GM12865 (cell line): ENCODE measurements around the gene TDRD10.

ENCODE experiments used
- DNase-seq: peaks from one replicate; pipeline ENCODE4 v3.0.0; 2010; ENCODE audit warnings: low read depth
- H3K4me3 ChIP-seq: 2 replicates; pipeline ENCODE4 v1.5.1; 2011; ENCODE audit warnings: mild to moderate bottlenecking, low read depth, low read length, control low read depth
- TF ChIP-seq, protein P1 (sequence below): IDR thresholded peaks from 2 replicates; pipeline ENCODE4 v1.5.1; 2011; ENCODE audit warnings: low read length, control low read depth, low read depth, inconsistent platforms; ENCODE audit not compliant: insufficient read depth; ENCODE audit errors: missing control alignments

TDRD10 gene

DNA sequence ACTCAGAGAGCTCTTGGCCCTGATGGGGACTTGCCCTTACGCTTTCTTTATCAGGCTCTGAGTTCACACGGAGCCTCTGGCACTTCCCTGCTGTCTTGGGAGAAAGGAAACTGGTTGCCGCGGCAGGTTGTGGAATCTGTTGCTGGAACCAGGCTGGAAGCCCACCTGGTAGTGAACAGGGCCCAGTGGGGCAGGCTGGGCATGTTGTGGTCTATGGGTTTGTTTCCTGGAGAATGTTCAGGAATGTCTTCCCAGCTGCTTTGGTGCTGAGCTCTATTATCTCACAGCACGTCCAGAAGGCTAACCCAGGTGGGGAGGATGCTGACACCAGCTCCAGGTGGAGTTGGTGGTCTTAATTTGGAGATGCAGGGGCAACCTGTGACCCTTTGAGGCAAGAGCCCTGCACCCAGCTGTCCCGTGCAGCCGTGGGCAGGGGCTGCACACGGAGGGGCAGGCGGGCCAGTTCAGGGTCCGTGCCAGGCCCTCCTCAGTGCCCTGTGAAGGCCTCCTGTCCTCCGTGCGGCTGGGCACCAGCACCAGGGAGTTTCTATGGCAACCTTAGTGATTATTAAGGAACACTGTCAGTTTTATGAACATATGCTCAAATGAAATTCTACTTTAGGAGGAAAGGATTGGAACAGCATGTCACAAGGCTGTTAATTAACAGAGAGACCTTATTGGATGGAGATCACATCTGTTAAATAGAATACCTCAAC is 33.3 kb upstream of the TDRD10 start:
- no peak overlapping the region for H3K4me3 ChIP-seq
- TF ChIP-seq, protein P1, sequence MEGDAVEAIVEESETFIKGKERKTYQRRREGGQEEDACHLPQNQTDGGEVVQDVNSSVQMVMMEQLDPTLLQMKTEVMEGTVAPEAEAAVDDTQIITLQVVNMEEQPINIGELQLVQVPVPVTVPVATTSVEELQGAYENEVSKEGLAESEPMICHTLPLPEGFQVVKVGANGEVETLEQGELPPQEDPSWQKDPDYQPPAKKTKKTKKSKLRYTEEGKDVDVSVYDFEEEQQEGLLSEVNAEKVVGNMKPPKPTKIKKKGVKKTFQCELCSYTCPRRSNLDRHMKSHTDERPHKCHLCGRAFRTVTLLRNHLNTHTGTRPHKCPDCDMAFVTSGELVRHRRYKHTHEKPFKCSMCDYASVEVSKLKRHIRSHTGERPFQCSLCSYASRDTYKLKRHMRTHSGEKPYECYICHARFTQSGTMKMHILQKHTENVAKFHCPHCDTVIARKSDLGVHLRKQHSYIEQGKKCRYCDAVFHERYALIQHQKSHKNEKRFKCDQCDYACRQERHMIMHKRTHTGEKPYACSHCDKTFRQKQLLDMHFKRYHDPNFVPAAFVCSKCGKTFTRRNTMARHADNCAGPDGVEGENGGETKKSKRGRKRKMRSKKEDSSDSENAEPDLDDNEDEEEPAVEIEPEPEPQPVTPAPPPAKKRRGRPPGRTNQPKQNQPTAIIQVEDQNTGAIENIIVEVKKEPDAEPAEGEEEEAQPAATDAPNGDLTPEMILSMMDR: no peak
- DNase-seq: no peak

GRCh38 chr1:154469844-154470560 is 32.0 kb upstream of the TDRD10 start:
- TF ChIP-seq, protein P1: no peak
- H3K4me3 ChIP-seq: no peak overlapping the region

GRCh38 chr1:154471304-154471703 is 30.7 kb upstream of the TDRD10 start:
- no peak overlapping the region for H3K4me3 ChIP-seq
- no peak for DNase-seq
- TF ChIP-seq, protein P1: no peak

More at GRCh38 chr1:154469844-154470560, 32.0 kb upstream of the TDRD10 start:
- no peak for DNase-seq

- DNase-seq: no peak
- TF ChIP-seq, protein P1: no peak
- no peak overlapping the region for H3K4me3 ChIP-seq
Observed at GRCh38 chr1:154474802-154475201, 27.2 kb upstream of the TDRD10 start.

DNA sequence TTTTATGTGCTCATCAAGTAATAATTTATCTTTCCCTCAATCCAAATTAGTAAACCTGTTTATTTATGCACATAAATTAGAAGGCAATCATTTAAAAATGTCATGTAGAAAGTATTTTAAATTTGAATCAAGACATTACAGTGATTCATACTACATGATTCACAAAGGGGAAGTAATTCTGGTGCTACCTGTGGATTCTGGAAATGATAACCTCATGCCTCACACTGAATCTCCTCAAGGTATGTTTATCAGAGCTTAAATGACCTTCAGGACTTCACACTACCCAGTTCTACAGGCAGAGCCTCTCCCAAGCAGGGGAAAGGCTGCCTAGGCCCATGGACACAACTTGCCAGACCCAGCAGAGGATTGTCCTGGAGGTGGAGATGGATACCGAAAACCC is 25.2 kb upstream of the TDRD10 start:
- H3K4me3 ChIP-seq: no peak overlapping the region
- TF ChIP-seq, protein P1: no peak
- no peak for DNase-seq

DNA sequence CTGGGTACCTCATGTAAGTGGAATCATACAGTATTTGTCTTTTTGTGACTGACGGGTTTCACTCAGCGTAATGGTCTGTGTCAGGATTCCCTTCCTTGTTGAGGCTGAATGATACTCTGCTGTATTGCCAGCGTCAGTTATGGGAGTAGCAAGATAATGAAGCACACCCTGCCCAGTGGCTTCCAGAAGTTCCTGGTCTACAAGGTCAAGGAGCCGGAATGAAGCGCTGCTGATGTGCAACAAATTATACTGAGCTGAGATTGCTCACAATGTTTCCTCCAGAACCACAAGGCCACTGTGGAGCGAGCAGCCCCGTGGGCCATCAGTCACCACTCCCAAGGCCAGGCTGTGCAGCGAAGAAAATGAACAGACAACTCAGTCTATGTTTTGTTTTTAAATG is 24.0 kb upstream of the TDRD10 start:
- no peak for DNase-seq
- TF ChIP-seq, protein P1: no peak
- no peak overlapping the region for H3K4me3 ChIP-seq

DNA sequence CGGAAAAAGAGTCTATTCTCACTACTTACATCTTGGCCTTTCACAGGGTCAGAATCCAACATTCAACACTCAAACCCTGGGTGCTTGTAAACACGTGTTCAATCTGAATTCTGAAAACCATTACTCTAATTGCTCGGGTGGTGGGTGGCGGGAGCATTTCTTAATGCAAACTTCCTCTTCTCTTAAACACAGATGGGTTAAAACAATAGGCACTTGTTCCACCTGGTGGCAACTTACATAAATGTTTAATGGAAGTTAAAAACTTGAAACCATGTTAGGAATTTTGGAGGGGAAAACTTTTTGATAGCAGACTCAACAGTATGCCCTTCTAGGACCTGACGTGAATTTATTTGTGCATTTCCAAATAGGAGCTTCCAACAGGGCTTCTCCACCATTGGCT is 23.4 kb upstream of the TDRD10 start:
- TF ChIP-seq, protein P1: peak; percentile 9
- H3K4me3 ChIP-seq: no peak overlapping the region
- DNase-seq: peak; percentile 41
